Measurements from ENCODE around the gene CCDC183.
"Not testable (repeated sequence)": the region's sequence is repeated elsewhere in the genome, so short reads cannot be mapped to it uniquely, and the experiment has no call there.

CCDC183 gene

GRCh38 chr9:136831002-136831719, 35.0 kb downstream of the CCDC183 start:
- no peak for DNase-seq (ENCODE audit: low read depth)
- H3K4me3 ChIP-seq (ENCODE audit: control insufficient read depth, low read depth, low read length) = no peak overlapping the region
- no peak for TF ChIP-seq CTCF (conservative IDR thresholded peaks at IDR 0.05; ENCODE audit: control insufficient read depth, insufficient read depth, low read depth, low read length)

GRCh38 chr9:136831720-136832104, 35.6 kb downstream of the CCDC183 start:
- TF ChIP-seq CTCF (conservative IDR thresholded peaks at IDR 0.05; ENCODE audit: control insufficient read depth, insufficient read depth, low read depth, low read length) = no peak
- DNase-seq (ENCODE audit: low read depth) = no peak
- no peak overlapping the region for H3K4me3 ChIP-seq (ENCODE audit: control insufficient read depth, low read depth, low read length)

GRCh38 chr9:136832581-136832980, 36.4 kb downstream of the CCDC183 start:
- DNase-seq (ENCODE audit: low read depth) = no peak
- no peak overlapping the region for H3K4me3 ChIP-seq (ENCODE audit: control insufficient read depth, low read depth, low read length)
- no peak for TF ChIP-seq CTCF (conservative IDR thresholded peaks at IDR 0.05; ENCODE audit: control insufficient read depth, insufficient read depth, low read depth, low read length)

- not testable (repeated sequence) for DNase-seq (ENCODE audit: low read depth); H3K4me3 ChIP-seq (ENCODE audit: control insufficient read depth, low read depth, low read length)
Measured at GRCh38 chr9:136833381-136834048, 37.4 kb downstream of the CCDC183 start.

GRCh38 chr9:136835162-136835931, 39.2 kb downstream of the CCDC183 start:
- no peak for TF ChIP-seq CTCF (conservative IDR thresholded peaks at IDR 0.05; ENCODE audit: control insufficient read depth, insufficient read depth, low read depth, low read length)
- DNase-seq (ENCODE audit: low read depth) = no peak
- no peak overlapping the region for H3K4me3 ChIP-seq (ENCODE audit: control insufficient read depth, low read depth, low read length)

GRCh38 chr9:136835932-136836904, 40.1 kb downstream of the CCDC183 start:
- H3K4me3 ChIP-seq (ENCODE audit: control insufficient read depth, low read depth, low read length) = no peak overlapping the region
- no peak for TF ChIP-seq CTCF (conservative IDR thresholded peaks at IDR 0.05; ENCODE audit: control insufficient read depth, insufficient read depth, low read depth, low read length)
- no peak for DNase-seq (ENCODE audit: low read depth)
